HG02870 (cell line): ENCODE measurements around the gene ZBTB45.
A peak's percentile ranks its signal among the peaks of the same experiment; 100 is the strongest.

Experiments
- ATAC-seq: cut with Tn5 transposase; IDR thresholded peaks from one replicate; pipeline ENCODE4 v1.9.1; 2021; ENCODE audit warnings: mild to moderate bottlenecking, moderate library complexity; ENCODE audit not compliant: unreplicated experiment

The ZBTB45 gene

DNA sequence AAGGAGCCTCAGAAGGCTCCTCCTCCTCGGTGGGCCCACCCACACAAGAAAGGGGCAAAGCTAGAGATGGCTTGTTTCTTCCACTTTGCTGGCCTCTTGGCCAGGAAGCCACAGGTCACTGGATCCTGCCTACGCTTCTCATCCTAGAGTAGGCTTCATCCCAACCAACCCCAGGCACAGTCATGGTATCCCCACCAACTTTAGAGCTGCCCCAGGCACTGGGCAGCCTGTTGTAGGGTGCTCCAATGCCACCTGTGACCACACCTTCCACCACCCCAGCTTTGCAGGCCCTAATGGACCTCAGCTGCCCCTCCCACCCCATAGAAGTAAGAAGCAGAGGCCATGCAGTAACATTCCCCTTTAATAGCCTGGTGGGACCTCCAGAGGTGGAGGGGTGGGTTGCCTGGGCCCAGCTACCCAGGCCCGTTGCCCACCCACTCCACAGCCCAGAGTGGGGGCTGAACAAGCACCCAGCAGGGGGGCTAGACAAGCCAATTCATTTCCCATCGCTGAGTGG is 35.8 kb upstream of the ZBTB45 start:
- ATAC-seq: no peak

DNA sequence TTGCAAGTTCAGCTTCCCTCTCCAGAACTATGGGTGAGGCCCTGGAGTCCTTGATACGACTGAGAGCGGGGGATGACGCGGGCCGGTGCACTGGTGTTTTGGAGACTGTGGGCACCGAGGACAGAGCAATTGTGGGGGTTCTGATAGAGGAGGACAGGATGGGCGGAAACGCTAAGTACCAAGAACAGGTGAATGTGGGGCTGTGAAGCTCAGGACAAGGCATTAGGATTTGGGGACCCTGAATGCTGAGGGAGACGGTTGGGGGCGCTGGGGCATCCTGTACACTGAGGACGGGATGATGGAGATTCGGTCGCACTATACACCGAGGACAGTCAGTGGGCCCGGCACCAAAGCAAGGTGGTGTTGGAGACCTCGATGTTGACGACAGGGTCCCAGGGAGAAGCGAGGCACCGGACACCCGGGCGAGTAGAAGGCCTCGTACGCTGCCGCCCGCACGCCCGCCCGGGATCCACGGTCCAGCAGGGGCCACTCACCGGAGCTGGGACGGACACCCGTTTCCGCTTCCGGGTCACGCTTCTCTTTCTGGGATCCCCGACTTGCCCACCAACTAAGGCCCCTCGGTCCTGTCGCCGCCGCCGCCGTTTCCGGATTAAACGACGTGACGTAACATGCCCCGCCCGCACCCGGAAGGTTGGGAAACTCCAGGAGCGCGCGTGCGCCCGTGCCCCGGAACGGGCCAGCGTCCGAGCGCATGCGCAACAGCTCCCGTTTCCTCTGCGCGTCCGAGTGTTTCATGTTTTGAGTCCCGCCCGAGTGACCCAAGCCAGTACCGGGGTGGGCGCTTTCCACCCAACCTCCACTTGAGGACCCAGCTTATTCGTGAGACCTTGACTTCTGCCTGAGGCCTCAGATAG is 35.1 kb upstream of the ZBTB45 start, which contains the start of gene CHMP2A:
Gene CHMP2A, minus strand, starts transcription at position 612 of the 875 bp plus-strand sequence. CDS start 893 bp downstream, outside the sequence.
- ATAC-seq: no peak

GRCh38 chr19:58553799-58554493 is 34.3 kb upstream of the ZBTB45 start:
- no peak for ATAC-seq

- ATAC-seq: no peak
These were observed 33.0 kb upstream of the ZBTB45 start for GRCh38 chr19:58552655-58553054.

- no peak for ATAC-seq
These were observed 32.2 kb upstream of the ZBTB45 start for GRCh38 chr19:58551577-58552471.

- ATAC-seq: no peak
These were observed 31.5 kb upstream of the ZBTB45 start for GRCh38 chr19:58551123-58551497.

DNA sequence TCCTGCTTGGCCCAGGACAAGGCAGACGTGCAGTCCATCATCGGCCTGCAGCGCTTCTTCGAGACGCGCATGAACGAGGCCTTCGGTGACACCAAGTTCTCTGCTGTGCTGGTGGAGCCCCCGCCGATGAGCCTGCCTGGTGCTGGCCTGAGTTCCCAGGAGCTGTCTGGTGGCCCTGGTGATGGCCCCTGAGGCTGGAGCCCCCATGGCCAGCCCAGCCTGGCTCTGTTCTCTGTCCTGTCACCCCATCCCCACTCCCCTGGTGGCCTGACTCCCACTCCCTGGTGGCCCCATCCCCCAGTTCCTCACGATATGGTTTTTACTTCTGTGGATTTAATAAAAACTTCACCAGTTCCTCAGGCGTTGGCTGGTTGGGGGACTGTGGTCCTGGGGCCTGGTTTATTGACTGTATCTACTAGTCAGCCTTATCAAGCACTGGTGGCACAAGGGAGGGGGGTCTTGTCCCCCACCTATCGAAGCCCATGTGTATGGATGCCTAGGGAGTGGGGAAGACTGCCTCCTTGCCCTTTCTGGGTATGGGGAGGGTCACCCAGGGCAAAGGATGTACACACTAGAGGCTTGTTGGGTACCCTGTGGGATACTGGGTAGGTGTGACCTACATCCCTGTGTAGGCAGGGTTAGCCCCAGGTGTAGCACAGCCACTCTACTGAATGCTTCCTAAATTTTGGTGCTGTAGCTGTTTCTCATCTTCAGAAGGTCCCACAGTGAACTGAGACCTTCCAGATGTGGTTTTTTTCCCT is 30.9 kb upstream of the ZBTB45 start:
- ATAC-seq: no peak

DNA sequence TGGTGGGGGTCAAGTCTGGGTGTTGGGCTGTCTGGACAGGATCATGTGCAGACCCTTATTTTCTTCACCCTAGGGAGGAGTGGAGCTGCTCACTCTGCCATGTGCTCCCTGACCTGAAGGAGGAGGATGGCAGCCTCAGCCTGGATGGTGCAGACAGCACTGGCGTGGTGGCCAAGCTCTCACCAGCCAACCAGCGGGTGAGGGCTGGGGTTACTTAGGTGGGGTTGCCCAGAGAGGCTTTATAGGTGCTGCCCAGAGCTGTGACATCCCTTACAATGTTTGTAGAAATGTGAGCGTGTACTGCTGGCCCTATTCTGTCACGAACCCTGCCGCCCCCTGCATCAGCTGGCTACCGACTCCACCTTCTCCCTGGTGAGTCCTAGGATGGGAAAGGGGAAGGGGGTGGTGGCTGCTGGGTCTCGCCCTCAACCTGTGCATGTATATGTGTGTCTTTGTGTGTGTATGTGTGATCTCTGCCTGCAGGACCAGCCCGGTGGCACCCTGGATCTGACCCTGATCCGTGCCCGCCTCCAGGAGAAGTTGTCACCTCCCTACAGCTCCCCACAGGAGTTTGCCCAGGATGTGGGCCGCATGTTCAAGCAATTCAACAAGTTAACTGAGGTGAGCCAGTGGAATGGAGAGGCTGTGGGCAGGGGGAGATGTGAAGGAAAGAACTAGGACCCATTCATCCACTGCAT is 30.2 kb upstream of the ZBTB45 start:
- ATAC-seq: no peak

GRCh38 chr19:58548859-58549663 is 29.5 kb upstream of the ZBTB45 start:
- ATAC-seq: no peak

DNA sequence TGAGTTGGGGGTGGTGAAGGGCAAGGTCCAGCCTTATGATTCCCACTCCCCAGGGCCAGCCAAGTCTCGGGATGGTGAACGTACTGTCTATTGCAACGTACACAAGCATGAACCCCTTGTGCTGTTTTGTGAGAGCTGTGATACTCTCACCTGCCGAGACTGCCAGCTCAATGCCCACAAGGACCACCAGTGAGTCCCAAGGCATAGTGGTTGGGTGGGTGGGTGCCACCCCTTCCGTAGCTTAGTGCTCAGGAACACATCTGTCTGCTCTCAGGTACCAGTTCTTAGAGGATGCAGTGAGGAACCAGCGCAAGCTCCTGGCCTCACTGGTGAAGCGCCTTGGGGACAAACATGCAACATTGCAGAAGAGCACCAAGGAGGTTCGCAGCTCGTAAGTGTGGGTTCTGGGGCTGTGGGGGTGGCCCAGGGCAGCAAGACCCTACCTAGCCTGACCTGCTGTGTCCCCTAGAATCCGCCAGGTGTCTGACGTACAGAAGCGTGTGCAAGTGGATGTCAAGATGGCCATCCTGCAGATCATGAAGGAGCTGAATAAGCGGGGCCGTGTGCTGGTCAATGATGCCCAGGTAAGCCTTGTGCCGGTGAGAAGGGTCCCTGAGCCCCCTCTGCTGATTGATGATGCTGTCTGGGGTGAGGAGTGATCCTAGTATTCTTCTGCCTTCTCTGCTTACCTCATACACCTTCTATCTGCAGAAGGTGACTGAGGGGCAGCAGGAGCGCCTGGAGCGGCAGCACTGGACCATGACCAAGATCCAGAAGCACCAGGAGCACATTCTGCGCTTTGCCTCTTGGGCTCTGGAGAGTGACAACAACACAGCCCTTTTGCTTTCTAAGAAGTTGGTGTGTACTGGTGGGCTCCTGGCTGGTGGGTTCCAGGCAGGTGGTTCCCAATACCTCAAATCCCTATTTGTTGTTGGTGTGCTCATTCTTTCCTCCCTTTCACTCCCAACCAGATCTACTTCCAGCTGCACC is 28.0 kb upstream of the ZBTB45 start:
- ATAC-seq: no peak

- no peak for ATAC-seq
These were observed 26.5 kb upstream of the ZBTB45 start for GRCh38 chr19:58546019-58546530.

DNA sequence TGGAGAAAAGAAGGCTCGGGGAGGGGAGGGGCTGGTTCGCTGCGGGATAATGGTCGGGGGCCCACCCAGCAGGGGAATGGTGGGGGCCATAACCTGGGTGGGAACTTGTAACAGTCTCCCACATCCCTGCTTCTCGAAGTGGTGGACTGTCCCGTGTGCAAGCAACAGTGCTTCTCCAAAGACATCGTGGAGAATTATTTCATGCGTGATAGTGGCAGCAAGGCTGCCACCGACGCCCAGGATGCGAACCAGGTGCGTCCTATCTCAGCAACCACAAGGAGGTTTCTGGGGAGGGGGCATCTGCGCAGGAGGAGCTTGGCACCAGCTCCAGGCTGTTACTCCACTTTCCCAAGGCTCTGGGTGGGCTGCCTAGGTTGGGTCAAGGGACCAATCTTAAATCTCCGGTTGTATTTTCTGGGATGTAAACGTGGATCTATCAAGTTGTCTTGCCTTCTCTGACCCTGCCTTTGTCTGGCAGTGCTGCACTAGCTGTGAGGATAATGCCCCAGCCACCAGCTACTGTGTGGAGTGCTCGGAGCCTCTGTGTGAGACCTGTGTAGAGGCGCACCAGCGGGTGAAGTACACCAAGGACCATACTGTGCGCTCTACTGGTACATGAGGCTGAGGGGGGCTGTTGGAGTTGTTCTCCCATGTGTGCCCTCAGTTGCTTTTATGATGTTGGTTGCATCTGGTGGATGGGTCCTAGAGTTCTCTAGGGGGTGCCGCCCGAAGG is 25.8 kb upstream of the ZBTB45 start:
- ATAC-seq: no peak

GRCh38 chr19:58544591-58545285 is 25.1 kb upstream of the ZBTB45 start:
- ATAC-seq: peak; percentile 35

- peak; percentile 77 for ATAC-seq
These were observed 24.4 kb upstream of the ZBTB45 start, which contains the start of gene TRIM28 for GRCh38 chr19:58543826-58544590. TRIM28 (plus strand) TSS chr19:58544064; CDS start chr19:58544758, 694 bp downstream.
